ENCODE measurements around the gene E2F1. TPM values are rescaled to one million over a fixed set of nuclear protein-coding genes. Genes with fewer than 3 reads are reported as not detected.

The E2F1 gene
- total and polyA plus RNA-seq, 4 donors, result 0.10 to 11.0 (median 0.88) TPM

GRCh38 chr20:33733654-33734576 is 47.7 kb upstream of the E2F1 start (continued):
- TF ChIP-seq EGR1 (IDR thresholded peaks at IDR 0.05; ENCODE audit: low read depth in 2 of 2) (no peak), CTCF (IDR thresholded peaks at IDR 0.05; ENCODE audit: low read depth, low read length, missing input control) (no peak)

- DNase-seq (ENCODE audit: low spot score), result no peak
- 1% methylated on average over 68 of the region's 68 CpGs for WGBS
- Histone ChIP-seq H3K36me3 (ENCODE audit: control insufficient read depth in 4 of 4, insufficient read depth in 3 of 4, low read depth in 1 of 4, low read length in 3 of 4) (no peaks in the 10 kb centered on the region), H3K4me1 (ENCODE audit: control insufficient read depth in 4 of 4, insufficient read depth in 4 of 4, low read length in 3 of 4) (peaks cover 14 to 26% (median 20%) of the 10 kb centered on the region in 4 donors), H3K27ac (ENCODE audit: low read depth in 1 of 2, low read length in 2 of 2) (peak overlapping the region; percentile 90 to 97), H3K27me3 (ENCODE audit: control insufficient read depth in 4 of 4, insufficient read depth in 4 of 4, low read length in 3 of 4) (no peaks in the 10 kb centered on the region), H3K9ac (ENCODE audit: low read depth in 1 of 2, low read length in 2 of 2) (peak overlapping the region in 1 of 2 donors; percentile 19), H3K9me3 (ENCODE audit: control insufficient read depth in 4 of 4, low read length in 3 of 4) (peaks cover 2 to 7% (median 5%) of the 10 kb centered on the region in 4 donors), H3K4me3 (ENCODE audit: low read depth in 1 of 3, low read length in 3 of 3) (peak overlapping the region; percentile 49 to 69 (median 68))
- TF ChIP-seq HNF4A (conservative IDR thresholded peaks at IDR 0.05), result no peak
- peak; percentile 67 for TF ChIP-seq SP1 (IDR thresholded peaks at IDR 0.05)
- TF ChIP-seq YY1 (IDR thresholded peaks at IDR 0.05), result peak; percentile 23
- no peak for TF ChIP-seq EGR1 (IDR thresholded peaks at IDR 0.05; ENCODE audit: low read depth in 2 of 2)
- TF ChIP-seq TAF1 (conservative IDR thresholded peaks at IDR 0.05), result no peak
- peak; percentile 44 for TF ChIP-seq ZBTB33 (IDR thresholded peaks at IDR 0.05)
- TF ChIP-seq MAX (IDR thresholded peaks at IDR 0.05), result no peak
- no peak for TF ChIP-seq NR2F2 (IDR thresholded peaks at IDR 0.05)
- no peak for TF ChIP-seq JUND (IDR thresholded peaks at IDR 0.05)
These were observed 46.2 kb upstream of the E2F1 start for GRCh38 chr20:33732166-33732970.

- peak within 1 kb of the TSS; percentile 62 to 80 (median 68) for H3K4me3 ChIP-seq (ENCODE audit: low read depth in 1 of 3, low read length in 3 of 3)
- peak; percentile 90 for DNase-seq (ENCODE audit: low spot score)
- WGBS, result 6% methylated on average over 57 of the region's 57 CpGs
- H3K36me3 ChIP-seq (ENCODE audit: control insufficient read depth in 4 of 4, insufficient read depth in 3 of 4, low read depth in 1 of 4, low read length in 3 of 4), result no peaks in the 10 kb centered on the region
- peaks cover 14 to 26% (median 20%) of the 10 kb centered on the region in 4 donors for H3K4me1 ChIP-seq (ENCODE audit: control insufficient read depth in 4 of 4, insufficient read depth in 4 of 4, low read length in 3 of 4)
- peak within 1 kb of the TSS; percentile 49 to 60 for H3K9ac ChIP-seq (ENCODE audit: low read depth in 1 of 2, low read length in 2 of 2)
- H3K27me3 ChIP-seq (ENCODE audit: control insufficient read depth in 4 of 4, insufficient read depth in 4 of 4, low read length in 3 of 4), result no peaks in the 10 kb centered on the region
- peak within 1 kb of the TSS; percentile 90 to 97 for H3K27ac ChIP-seq (ENCODE audit: low read depth in 1 of 2, low read length in 2 of 2)
- H3K9me3 ChIP-seq (ENCODE audit: control insufficient read depth in 4 of 4, low read length in 3 of 4), result peaks cover 1 to 4% (median 2%) of the 10 kb centered on the region in 4 donors
- TF ChIP-seq RAD21 (IDR thresholded peaks at IDR 0.05) (peak; percentile 69 to 76), ATF3 (IDR thresholded peaks at IDR 0.05) (no peak), NR2F2 (IDR thresholded peaks at IDR 0.05) (no peak), YY1 (IDR thresholded peaks at IDR 0.05) (peak; percentile 92), CTCF (IDR thresholded peaks at IDR 0.05; ENCODE audit: low read depth, low read length, missing input control) (peak; percentile 76), MAX (IDR thresholded peaks at IDR 0.05) (no peak), JUND (IDR thresholded peaks at IDR 0.05) (no peak), TAF1 (conservative IDR thresholded peaks at IDR 0.05) (no peak), SP1 (IDR thresholded peaks at IDR 0.05) (no peak), EGR1 (IDR thresholded peaks at IDR 0.05; ENCODE audit: low read depth in 2 of 2) (no peak), FOXA1 (IDR thresholded peaks at IDR 0.05) (no peak), RXRA (IDR thresholded peaks at IDR 0.05) (no peak), REST (IDR thresholded peaks at IDR 0.05) (no peak)
These were observed 45.5 kb upstream of the E2F1 start, which contains the start of gene ZNF341 for GRCh38 chr20:33731693-33732165. Gene ZNF341, plus strand, starts transcription at chr20:33731996. Its CDS starts 26 bp downstream, at chr20:33732022.
